Thyroid gland (tissue), 4 donors: ENCODE results near the gene IGFALS. TPM values are rescaled to one million over a fixed set of nuclear protein-coding genes. Genes with fewer than 3 reads are reported as not detected.

Experiments
- DNase-seq, 2 donors: peaks; one replicate each; pipeline ENCODE4 v3.0.0-alpha.2; 2019
- H3K27ac ChIP-seq, 3 donors: fragments of 200-600 bp; sonication (generic); 1 replicate in 2 of 3; 2 replicates in 1 of 3; pipeline ENCODE4 v1.5.1; 2016 to 2019; ENCODE audit warnings: mild to moderate bottlenecking in 1 of 3, moderate library complexity in 1 of 3
- H3K27me3 ChIP-seq: fragments of 200-600 bp; sonication (generic); one replicate; pipeline ENCODE4 v1.5.1; 2019
- H3K36me3 ChIP-seq, 2 donors: fragments of 200-600 bp; sonication (generic); one replicate each; pipeline ENCODE4 v1.5.1; 2016 to 2019
- H3K4me1 ChIP-seq, 2 donors: fragments of 200-600 bp; sonication (generic); one replicate each; pipeline ENCODE4 v1.5.1; 2017 to 2019
- H3K4me3 ChIP-seq, 3 donors: fragments of 200-600 bp; sonication (generic); replicated peaks in 1 of 3; 1 replicate in 2 of 3; 2 replicates in 1 of 3; pipeline ENCODE4 v1.5.1; 2016; ENCODE audit warnings: mild to moderate bottlenecking in 1 of 3
- H3K9me3 ChIP-seq: fragments of 200-600 bp; sonication (generic); one replicate; pipeline ENCODE4 v1.5.1; 2017
- CTCF ChIP-seq, 6 experiments: fragments of 200-600 bp in 3 of 6; fragments of 450-650 bp in 3 of 6; sonication (generic) in 3 of 6; IDR thresholded peaks; one replicate each; pipeline ENCODE4 v1.5.1; 2016 to 2019; ENCODE audit warnings: antibody characterized with exemption in 6 of 6, mild to moderate bottlenecking in 2 of 6, inconsistent platforms in 1 of 6, moderate library complexity in 1 of 6
- POLR2A ChIP-seq, 2 donors: fragments of 450-650 bp; IDR thresholded peaks; one replicate each; pipeline ENCODE4 v1.6.1; 2017; ENCODE audit warnings: antibody characterized with exemption in 2 of 2, mild to moderate bottlenecking in 2 of 2, moderate library complexity in 1 of 2
- WGBS, 2 donors: methylation state at CpG; one replicate each; pipeline ENCODE4 v1.1.5; 2017; 5-methylcytosine and 5-hydroxymethylcytosine counted together
- intact Hi-C: fragments of 100-400 bp; cut with DNase I; formaldehyde crosslinking; loops from one replicate; pipeline ENCODE4 v1.15.1; 2023
- total RNA-seq, 4 donors: library from RNA; depleted of rRNA; stranded (reverse); fragments of >200 nt; gene quantifications; one replicate each; pipeline ENCODE4 v1.2.3, GENCODE V29; 2016

Gene IGFALS
- total RNA-seq, 4 donors from 2014 or later = 0.13 to 4.2 (median 1.8) TPM

GRCh38 chr16:1788095-1788707, 5.3 kb downstream of the IGFALS start:
- peaks cover 17 to 21% of the 10 kb centered on the region in 2 donors for H3K36me3 ChIP-seq
- no peak for TF ChIP-seq POLR2A (IDR thresholded peaks at IDR 0.05)
- no peak for TF ChIP-seq CTCF (IDR thresholded peaks at IDR 0.05)
- WGBS, 2 donors = 88 to 97% methylated on average over 11 to 19 of the region's 38 CpGs
- H3K9me3 ChIP-seq = no peaks in the 10 kb centered on the region
- H3K27me3 ChIP-seq = no peaks in the 10 kb centered on the region
- intact Hi-C loops = no loop called here
- no peak overlapping the region for H3K4me3 ChIP-seq
- DNase-seq = no peak
- no peak overlapping the region for H3K27ac ChIP-seq
- peaks cover 4 to 13% of the 10 kb centered on the region in 2 donors for H3K4me1 ChIP-seq

GRCh38 chr16:1787322-1788094, 6.0 kb downstream of the IGFALS start:
- peaks cover 17 to 21% of the 10 kb centered on the region in 2 donors for H3K36me3 ChIP-seq
- WGBS, 2 donors = 96 to 98% methylated on average over 17 to 20 of the region's 44 CpGs
- H3K9me3 ChIP-seq = no peaks in the 10 kb centered on the region
- no peak overlapping the region for H3K4me3 ChIP-seq
- H3K4me1 ChIP-seq = peaks cover 4 to 13% of the 10 kb centered on the region in 2 donors
- TF ChIP-seq CTCF (IDR thresholded peaks at IDR 0.05) (no peak), POLR2A (IDR thresholded peaks at IDR 0.05) (no peak)
- intact Hi-C loops = no loop called here
- no peak for DNase-seq
- H3K27me3 ChIP-seq = no peaks in the 10 kb centered on the region
- no peak overlapping the region for H3K27ac ChIP-seq

- no peak for DNase-seq
- H3K27me3 ChIP-seq = no peaks in the 10 kb centered on the region
- no peak for TF ChIP-seq CTCF (IDR thresholded peaks at IDR 0.05)
- TF ChIP-seq POLR2A (IDR thresholded peaks at IDR 0.05) = no peak
- H3K9me3 ChIP-seq = no peaks in the 10 kb centered on the region
- H3K4me3 ChIP-seq = no peak overlapping the region
- intact Hi-C loops = no loop called here
- H3K4me1 ChIP-seq = peaks cover 4 to 13% of the 10 kb centered on the region in 2 donors
- WGBS, 2 donors = 82 to 93% methylated on average over 4 to 6 of the region's 6 CpGs
- no peak overlapping the region for H3K27ac ChIP-seq
- peaks cover 17 to 21% of the 10 kb centered on the region in 2 donors for H3K36me3 ChIP-seq
Observed at GRCh38 chr16:1787056-1787321, 6.5 kb downstream of the IGFALS start.

- 91% methylated on average over 19 to 30 of the region's 51 CpGs for WGBS, 2 donors
- DNase-seq = no peak
- H3K4me3 ChIP-seq = no peak overlapping the region
- intact Hi-C loops = no loop called here
- no peaks in the 10 kb centered on the region for H3K9me3 ChIP-seq
- H3K27ac ChIP-seq = no peak overlapping the region
- H3K27me3 ChIP-seq = no peaks in the 10 kb centered on the region
- peaks cover 9 to 15% of the 10 kb centered on the region in 2 donors for H3K4me1 ChIP-seq
- peaks cover 17 to 21% of the 10 kb centered on the region in 2 donors for H3K36me3 ChIP-seq
- no peak for TF ChIP-seq CTCF (IDR thresholded peaks at IDR 0.05)
- TF ChIP-seq POLR2A (IDR thresholded peaks at IDR 0.05) = no peak
Observed at GRCh38 chr16:1786242-1787055, 7.1 kb downstream of the IGFALS start.

GRCh38 chr16:1785846-1786170, 7.7 kb downstream of the IGFALS start:
- Histone ChIP-seq H3K9me3 (no peaks in the 10 kb centered on the region), H3K4me1 (peaks cover 14 to 21% of the 10 kb centered on the region in 2 donors), H3K4me3 (no peak overlapping the region), H3K36me3 (peaks cover 17 to 21% of the 10 kb centered on the region in 2 donors), H3K27ac (no peak overlapping the region), H3K27me3 (no peaks in the 10 kb centered on the region)
- intact Hi-C loops = no loop called here
- DNase-seq = no peak
- 93 to 95% methylated on average over 11 to 14 of the region's 14 CpGs for WGBS, 2 donors
- no peak for TF ChIP-seq CTCF (IDR thresholded peaks at IDR 0.05)
- TF ChIP-seq POLR2A (IDR thresholded peaks at IDR 0.05) = no peak
